C4-2B (cell line): ENCODE data around the gene RFX7.

Experiments used
- H3K27ac ChIP-seq: fragments of 450-650 bp; 2 replicates; pipeline ENCODE4 v1.5.1; 2017
- ZFX ChIP-seq: fragments of 450-650 bp; IDR thresholded peaks from 2 replicates; pipeline ENCODE4 v1.6.1; 2017
- TF ChIP-seq, protein P1 (sequence below): fragments of 450-650 bp; conservative IDR thresholded peaks from 2 replicates; pipeline ENCODE4 v1.5.1; 2017; ENCODE audit warnings: mild to moderate bottlenecking

The RFX7 gene

DNA sequence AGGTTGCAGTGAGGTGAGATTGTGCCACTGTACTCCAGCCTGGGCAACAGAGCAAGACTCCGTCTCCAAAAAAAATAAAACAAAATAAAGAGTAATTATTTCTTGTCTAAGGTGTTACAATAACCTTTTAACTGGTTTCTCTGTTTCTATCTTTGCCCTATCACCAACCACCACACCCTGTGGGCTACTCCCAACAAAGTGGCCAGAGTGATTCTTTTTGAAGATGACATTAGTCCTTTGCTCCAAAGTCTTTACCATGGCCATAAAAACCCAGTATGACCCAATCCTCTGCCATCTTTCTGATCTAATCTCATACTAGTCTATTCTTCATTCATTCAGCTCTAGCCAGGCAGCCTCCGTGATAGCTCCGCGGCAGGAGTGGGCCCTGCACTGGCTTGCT lies 62.8 kb downstream of the RFX7 start:
- H3K27ac ChIP-seq = no peak overlapping the region
- TF ChIP-seq, protein P1, sequence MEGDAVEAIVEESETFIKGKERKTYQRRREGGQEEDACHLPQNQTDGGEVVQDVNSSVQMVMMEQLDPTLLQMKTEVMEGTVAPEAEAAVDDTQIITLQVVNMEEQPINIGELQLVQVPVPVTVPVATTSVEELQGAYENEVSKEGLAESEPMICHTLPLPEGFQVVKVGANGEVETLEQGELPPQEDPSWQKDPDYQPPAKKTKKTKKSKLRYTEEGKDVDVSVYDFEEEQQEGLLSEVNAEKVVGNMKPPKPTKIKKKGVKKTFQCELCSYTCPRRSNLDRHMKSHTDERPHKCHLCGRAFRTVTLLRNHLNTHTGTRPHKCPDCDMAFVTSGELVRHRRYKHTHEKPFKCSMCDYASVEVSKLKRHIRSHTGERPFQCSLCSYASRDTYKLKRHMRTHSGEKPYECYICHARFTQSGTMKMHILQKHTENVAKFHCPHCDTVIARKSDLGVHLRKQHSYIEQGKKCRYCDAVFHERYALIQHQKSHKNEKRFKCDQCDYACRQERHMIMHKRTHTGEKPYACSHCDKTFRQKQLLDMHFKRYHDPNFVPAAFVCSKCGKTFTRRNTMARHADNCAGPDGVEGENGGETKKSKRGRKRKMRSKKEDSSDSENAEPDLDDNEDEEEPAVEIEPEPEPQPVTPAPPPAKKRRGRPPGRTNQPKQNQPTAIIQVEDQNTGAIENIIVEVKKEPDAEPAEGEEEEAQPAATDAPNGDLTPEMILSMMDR = no peak
- TF ChIP-seq ZFX = no peak

DNA sequence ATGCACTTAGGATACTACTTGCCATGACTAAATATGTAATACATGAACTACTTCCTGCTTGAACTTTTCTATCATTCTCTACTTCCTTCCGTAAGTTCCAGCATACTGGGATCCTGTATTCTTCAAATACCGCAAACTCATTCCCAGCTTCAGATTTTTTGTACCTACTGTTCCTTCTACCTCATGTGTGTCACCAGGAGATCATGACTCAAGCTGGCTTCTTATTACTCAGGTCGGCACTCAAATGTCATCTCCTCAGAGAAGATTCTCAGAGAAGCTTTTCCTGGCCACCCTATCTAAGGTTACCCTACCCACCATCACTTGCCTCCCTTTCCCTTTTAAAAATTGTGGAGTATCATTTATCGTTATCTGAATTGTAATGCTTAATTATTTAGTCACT lies 66.7 kb downstream of the RFX7 start:
- H3K27ac ChIP-seq = no peak overlapping the region
- no peak for TF ChIP-seq ZFX
- TF ChIP-seq, protein P1 = no peak

DNA sequence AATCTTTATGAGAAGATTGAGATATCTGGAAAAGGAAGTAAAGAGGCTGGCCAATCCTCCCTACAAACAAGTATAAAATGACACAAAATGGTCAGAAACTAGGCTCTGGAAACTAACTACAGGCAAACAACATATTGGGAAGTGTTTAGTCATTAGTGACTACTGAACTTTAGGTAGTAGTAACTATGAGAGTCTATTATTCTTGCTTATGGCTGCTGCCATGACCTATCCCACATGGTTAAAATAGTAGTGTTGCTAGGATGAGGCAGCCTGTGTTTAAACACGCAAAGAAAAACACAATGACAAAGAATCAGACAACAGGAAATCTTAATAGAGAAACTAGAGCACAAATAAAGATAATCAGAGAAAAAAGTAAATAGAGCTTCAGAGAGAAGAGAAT lies 67.9 kb downstream of the RFX7 start:
- TF ChIP-seq ZFX = no peak
- TF ChIP-seq, protein P1 = no peak

DNA sequence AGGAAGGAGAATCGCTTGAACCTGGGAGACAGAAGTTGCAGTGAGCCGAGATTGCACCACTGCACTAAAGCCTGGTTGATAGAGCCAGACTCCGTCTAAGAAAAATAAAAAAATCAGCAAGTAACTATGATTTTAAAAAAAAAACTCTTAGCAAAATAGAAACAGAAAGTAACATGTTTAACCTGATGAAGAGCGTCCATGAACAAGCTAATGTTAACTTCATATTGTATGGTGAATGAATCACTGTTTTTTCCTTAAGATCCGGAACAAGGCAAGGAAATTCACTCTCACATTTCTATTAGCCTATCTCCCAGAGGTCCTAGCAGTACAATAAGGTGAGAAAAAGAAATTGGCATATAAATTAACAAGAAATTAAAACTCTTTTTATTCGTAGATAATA lies 69.0 kb downstream of the RFX7 start:
- TF ChIP-seq ZFX = no peak
- TF ChIP-seq, protein P1 = no peak
- no peak overlapping the region; the same call in 1 of the 2 replicates for H3K27ac ChIP-seq

More for the DNA sequence above, 67.9 kb downstream of the RFX7 start:
- H3K27ac ChIP-seq = no peak overlapping the region

DNA sequence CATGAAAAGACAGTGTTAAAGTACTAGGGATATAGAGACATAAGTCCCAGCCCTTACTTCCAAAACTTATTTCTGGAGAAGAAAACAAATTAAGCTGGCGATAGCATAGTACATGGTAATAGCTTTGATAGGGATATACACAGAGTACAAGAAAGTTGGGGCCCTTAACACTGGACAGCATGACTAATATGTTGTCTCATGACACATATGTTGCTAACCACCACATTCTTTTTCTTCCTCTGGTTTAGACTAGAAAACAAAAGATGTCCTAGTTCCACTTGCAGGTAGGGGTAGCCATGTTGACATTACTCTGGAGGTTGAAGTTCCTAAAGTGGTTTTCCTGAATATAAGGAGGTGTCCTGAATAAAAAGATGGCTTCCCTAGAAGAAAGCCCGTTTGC lies 75.3 kb downstream of the RFX7 start:
- TF ChIP-seq, protein P1 = no peak
- no peak for TF ChIP-seq ZFX
- H3K27ac ChIP-seq = no peak overlapping the region

DNA sequence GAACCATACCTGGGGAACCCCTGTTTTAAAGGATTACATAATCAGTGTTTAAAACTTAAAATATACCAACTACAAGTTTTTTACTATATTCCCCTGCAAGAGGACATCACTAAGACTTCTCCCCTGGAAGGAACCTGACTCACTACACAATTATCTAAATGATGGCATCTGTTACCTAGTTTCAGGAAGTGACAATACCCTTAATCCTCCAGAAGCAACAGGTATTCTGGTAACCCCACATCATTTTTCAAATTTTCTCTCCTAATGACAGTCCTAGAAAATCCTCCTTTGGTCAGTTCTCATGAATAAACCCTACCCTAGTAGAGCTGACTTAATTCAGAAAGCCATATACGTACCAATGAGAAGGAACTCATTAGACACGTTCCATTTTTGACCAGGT lies 78.4 kb downstream of the RFX7 start:
- TF ChIP-seq ZFX = no peak
- TF ChIP-seq, protein P1 = no peak
- H3K27ac ChIP-seq = no peak overlapping the region

DNA sequence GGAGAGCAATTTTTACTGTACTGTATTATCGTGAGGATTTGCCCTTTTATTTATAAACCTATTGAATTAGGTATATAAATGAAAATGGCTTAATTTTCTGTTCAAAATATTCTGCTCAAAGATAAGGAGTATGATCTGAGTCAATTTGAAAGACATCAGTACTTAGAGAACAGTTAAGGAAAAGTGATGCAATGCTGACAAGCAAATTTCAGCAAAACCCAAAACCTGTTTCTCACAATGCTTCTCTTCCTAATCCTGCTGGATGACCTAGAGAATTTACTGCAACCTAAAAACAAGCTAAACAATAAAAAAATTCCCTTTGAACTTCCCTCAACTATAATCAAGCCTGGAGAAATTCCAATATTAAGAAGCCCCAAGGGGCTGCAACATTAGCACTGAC lies 82.7 kb downstream of the RFX7 start:
- TF ChIP-seq ZFX = no peak
- TF ChIP-seq, protein P1 = no peak
- no peak overlapping the region for H3K27ac ChIP-seq
